SK-N-SH treated with all-trans-retinoic acid at 6 μM for 48 hours (cell line): ENCODE results near the gene POU3F3.

Experiments
- CSDC2 ChIP-seq: fragments of 250-450 bp; sonication (Bioruptor Pico); IDR thresholded peaks from 2 replicates; pipeline ENCODE4 v1.5.0; 2020; ENCODE audit warnings: mild to moderate bottlenecking, moderate library complexity
- PATZ1 ChIP-seq: fragments of 250-450 bp; sonication (Bioruptor Pico); IDR thresholded peaks from 2 replicates; pipeline ENCODE4 v1.8.0; 2020; ENCODE audit warnings: mild to moderate bottlenecking, moderate library complexity, borderline replicate concordance

GRCh38 chr2:104812286-104812685 is 41.6 kb upstream of the POU3F3 start:
- no peak for TF ChIP-seq CSDC2
- no peak for TF ChIP-seq PATZ1 (CRISPR knock-in tag)
